H9 (cell line): ENCODE measurements around the gene SLC51A. TPM values are rescaled to one million over a fixed set of nuclear protein-coding genes. Genes with fewer than 3 reads are reported as not detected.

ENCODE experiments used
- DNase-seq: peaks from one replicate; pipeline ENCODE4 v3.0.0-alpha.2; 2017
- H2AFZ ChIP-seq: one replicate; pipeline ENCODE4 v1.6.1; 2013; ENCODE audit warnings: mild to moderate bottlenecking, low read length, control low read depth, moderate library complexity
- H2AK5ac ChIP-seq: 2 replicates; pipeline ENCODE4 v1.6.1; 2013; ENCODE audit warnings: low read length, control low read depth, mixed read lengths; ENCODE audit not compliant: insufficient read length
- H2BK120ac ChIP-seq: one replicate; pipeline ENCODE4 v1.6.1; 2013; ENCODE audit warnings: low read depth, mild to moderate bottlenecking, low read length, control low read depth, inconsistent platforms; ENCODE audit not compliant: poor library complexity, severe bottlenecking
- H2BK12ac ChIP-seq: 2 replicates; pipeline ENCODE4 v1.6.1; 2013; ENCODE audit warnings: low read length, control low read depth, mixed read lengths, low read depth; ENCODE audit not compliant: insufficient read length
- H2BK15ac ChIP-seq: 2 replicates; pipeline ENCODE4 v1.6.1; 2013; ENCODE audit warnings: low read depth, low read length, control low read depth
- H2BK20ac ChIP-seq: one replicate; pipeline ENCODE4 v1.6.1; 2013; ENCODE audit warnings: low read depth, mild to moderate bottlenecking, low read length, control low read depth, inconsistent platforms; ENCODE audit not compliant: poor library complexity, severe bottlenecking
- H2BK5ac ChIP-seq: 2 replicates; pipeline ENCODE4 v1.6.1; 2013; ENCODE audit warnings: low read length, control low read depth, mixed read lengths; ENCODE audit not compliant: insufficient read length
- H3K14ac ChIP-seq: 2 replicates; pipeline ENCODE4 v1.6.1; 2013; ENCODE audit warnings: low read length, control low read depth; ENCODE audit not compliant: insufficient read depth
- H3K18ac ChIP-seq: 2 replicates; pipeline ENCODE4 v1.6.1; 2013; ENCODE audit warnings: low read depth, mild to moderate bottlenecking, mixed read lengths, low read length, control low read depth; ENCODE audit not compliant: insufficient read length
- H3K23ac ChIP-seq: 2 replicates; pipeline ENCODE4 v1.6.1; 2013; ENCODE audit warnings: low read length, control low read depth, mixed read lengths, low read depth; ENCODE audit not compliant: insufficient read length
- H3K23me2 ChIP-seq: 2 replicates; pipeline ENCODE4 v1.6.1; 2013; ENCODE audit warnings: low read depth, mild to moderate bottlenecking, mixed read lengths, low read length, control low read depth; ENCODE audit not compliant: insufficient read length, poor library complexity, severe bottlenecking
- H3K27ac ChIP-seq: 2 replicates; pipeline ENCODE4 v1.5.1; 2013; ENCODE audit warnings: low read length, control low read depth, mixed read lengths, low read depth; ENCODE audit not compliant: insufficient read length
- H3K27me3 ChIP-seq: 2 replicates; pipeline ENCODE4 v1.6.1; 2013; ENCODE audit warnings: low read length, control low read depth, inconsistent platforms; ENCODE audit not compliant: insufficient read depth
- H3K4ac ChIP-seq: 2 replicates; pipeline ENCODE4 v1.6.1; 2013; ENCODE audit warnings: low read depth, mild to moderate bottlenecking, control low read depth, inconsistent platforms, low read length, moderate library complexity
- H3K4me1 ChIP-seq: 2 replicates; pipeline ENCODE4 v1.6.1; 2013; ENCODE audit warnings: low read length, control low read depth, inconsistent platforms; ENCODE audit not compliant: insufficient read depth
- H3K4me2 ChIP-seq: 2 replicates; pipeline ENCODE4 v1.6.1; 2013; ENCODE audit warnings: low read length, control low read depth, mixed read lengths; ENCODE audit not compliant: insufficient read length, insufficient read depth
- H3K56ac ChIP-seq: 2 replicates; pipeline ENCODE4 v1.6.1; 2013; ENCODE audit warnings: low read depth, mild to moderate bottlenecking, mixed read lengths, low read length, control low read depth; ENCODE audit not compliant: insufficient read length
- H3K79me1 ChIP-seq: 2 replicates; pipeline ENCODE4 v1.6.1; 2013; ENCODE audit warnings: low read depth, mild to moderate bottlenecking, moderate library complexity, low read length, control low read depth, inconsistent platforms; ENCODE audit not compliant: insufficient read depth, poor library complexity, severe bottlenecking
- H3K79me2 ChIP-seq: 2 replicates; pipeline ENCODE4 v1.6.1; 2013; ENCODE audit warnings: low read length, control low read depth, inconsistent platforms; ENCODE audit not compliant: insufficient read depth
- H3K9ac ChIP-seq: 2 replicates; pipeline ENCODE4 v1.6.1; 2013; ENCODE audit warnings: low read length, control low read depth, mixed read lengths; ENCODE audit not compliant: insufficient read length; ENCODE audit errors: extremely low read depth
- H3K9me3 ChIP-seq: one replicate; pipeline ENCODE4 v1.6.1; 2013; ENCODE audit warnings: low read depth, low read length, inconsistent platforms; ENCODE audit not compliant: control insufficient read depth
- H3T11ph ChIP-seq: one replicate; pipeline ENCODE4 v1.6.1; 2013; ENCODE audit warnings: mild to moderate bottlenecking, low read length, control low read depth, inconsistent platforms
- H4K20me1 ChIP-seq: one replicate; pipeline ENCODE4 v1.6.1; 2013; ENCODE audit not compliant: control insufficient read depth, insufficient read length, insufficient read depth
- H4K5ac ChIP-seq: 2 replicates; pipeline ENCODE4 v1.6.1; 2013; ENCODE audit warnings: low read depth, mild to moderate bottlenecking, mixed read lengths, low read length, control low read depth; ENCODE audit not compliant: insufficient read length
- H4K8ac ChIP-seq: replicated peaks from 2 replicates; pipeline ENCODE4 v1.6.1; 2013; ENCODE audit warnings: low read length, control low read depth, mixed read lengths, low read depth; ENCODE audit not compliant: insufficient read length
- H4K91ac ChIP-seq: 2 replicates; pipeline ENCODE4 v1.6.1; 2013; ENCODE audit warnings: low read depth, mild to moderate bottlenecking, moderate library complexity, mixed read lengths, low read length, control low read depth; ENCODE audit not compliant: insufficient read length
- H3K27ac Mint-ChIP-seq, 3 experiments: 2 replicates in 2 of 3; 3 replicates in 1 of 3; pipeline ENCODE4 v1.8.0; 2020 to 2021; ENCODE audit warnings: mixed read lengths in 3 of 3, mild to moderate bottlenecking in 1 of 3, moderate library complexity in 1 of 3
- H3K27me3 Mint-ChIP-seq: 2 replicates; pipeline ENCODE4 v1.8.0; 2021; ENCODE audit warnings: low read depth, mild to moderate bottlenecking, moderate library complexity, mixed read lengths
- H3K36me3 Mint-ChIP-seq, 3 experiments: 2 replicates in 2 of 3; 3 replicates in 1 of 3; pipeline ENCODE4 v1.8.0; 2020 to 2021; ENCODE audit warnings: low read depth in 3 of 3, mixed read lengths in 3 of 3; ENCODE audit not compliant: insufficient read depth in 1 of 3
- H3K4me1 Mint-ChIP-seq, 2 experiments: 2 replicates each; pipeline ENCODE4 v1.8.0; 2020; ENCODE audit warnings: mixed read lengths in 2 of 2
- H3K4me3 Mint-ChIP-seq, 2 experiments: 2 replicates in 1 of 2; 3 replicates in 1 of 2; pipeline ENCODE4 v1.8.0; 2020 to 2021; ENCODE audit warnings: mild to moderate bottlenecking in 2 of 2, mixed read lengths in 2 of 2, moderate library complexity in 1 of 2
- H3K9me3 Mint-ChIP-seq, 2 experiments: 2 replicates in 1 of 2; 3 replicates in 1 of 2; pipeline ENCODE4 v1.8.0; 2020; ENCODE audit warnings: mild to moderate bottlenecking in 2 of 2, mixed read lengths in 2 of 2, moderate library complexity in 1 of 2
- WGBS: extraction: QIAGEN DNeasy Blood & Tissue Kit; methylation state at CpG from one replicate; pipeline ENCODE4 v1.1.7; 2013; ENCODE audit warnings: missing lambda C conversion rate, low lambda C conversion rate, mixed read lengths; ENCODE audit not compliant: insufficient read length; ENCODE audit errors: extremely low coverage; 5-methylcytosine and 5-hydroxymethylcytosine counted together
- total RNA-seq: library from RNA; stranded (reverse); gene quantifications from 2 replicates; pipeline ENCODE4 v1.2.1, GENCODE V29; 2021
- TF ChIP-seq, protein P1 (sequence below): fragments of 200-600 bp; sonication (generic); conservative IDR thresholded peaks from 3 replicates; pipeline ENCODE4 v1.8.0; 2021; ENCODE audit warnings: antibody characterized with exemption, mild to moderate bottlenecking

The SLC51A gene
- total RNA-seq, 1 experiment from 2014 or later: 5.6 TPM

DNA sequence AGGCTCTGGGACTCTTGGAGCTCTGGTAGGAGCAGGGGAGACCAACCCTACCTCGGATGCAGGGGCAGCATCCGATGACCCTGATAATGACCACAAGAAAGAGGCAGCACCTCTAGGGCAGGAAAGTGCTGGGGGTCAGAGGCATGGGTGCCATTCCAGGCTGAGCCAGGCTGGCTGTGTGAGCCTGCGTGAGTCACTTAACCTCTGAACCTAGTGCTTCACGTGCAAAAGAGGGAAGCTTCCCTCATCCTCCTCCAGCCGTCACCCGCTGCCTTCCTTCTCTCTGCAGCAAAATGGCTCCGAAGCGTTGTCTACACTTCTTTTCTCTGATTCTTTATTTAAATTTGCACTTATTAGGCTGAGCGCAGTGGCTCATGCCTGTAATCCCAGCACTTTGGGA is 40.6 kb upstream of the SLC51A start:
- Histone ChIP-seq H3K79me2 (no peaks in the 10 kb centered on the region), H3K9me3 (no peaks in the 10 kb centered on the region), H3K27me3 (no peaks in the 10 kb centered on the region), H3K56ac (no peak overlapping the region), H3K18ac (no peak overlapping the region), H3K14ac (no peak overlapping the region), H4K20me1 (no peaks in the 10 kb centered on the region), H3K27ac (no peak overlapping the region), H3K9ac (no peak overlapping the region), H2AK5ac (no peak overlapping the region), H3K4me2 (no peak overlapping the region), H4K8ac (no peak overlapping the region), H3T11ph (no peak overlapping the region), H2BK12ac (no peak overlapping the region), H3K4me1 (no peaks in the 10 kb centered on the region; the same call in 1 of the 2 replicates), H3K79me1 (no peaks in the 10 kb centered on the region), H4K5ac (no peak overlapping the region), H2BK15ac (no peak overlapping the region), H3K4ac (no peak overlapping the region), H2BK120ac (no peak overlapping the region), H3K23ac (no peak overlapping the region), H4K91ac (no peak overlapping the region), H2BK5ac (no peak overlapping the region), H3K23me2 (no peaks in the 10 kb centered on the region), H2BK20ac (no peak overlapping the region), H2AFZ (no peak overlapping the region)
- H3K27me3 Mint-ChIP-seq: no peaks in the 10 kb centered on the region
- DNase-seq: no peak
- H3K4me1 Mint-ChIP-seq: peaks cover 20 to 24% of the 10 kb centered on the region in 2 experiments
- peak overlapping the region in 1 of 3 experiments; percentile 5; a peak in 2 of 7 replicates for H3K27ac Mint-ChIP-seq
- H3K9me3 Mint-ChIP-seq: peaks cover 0 to 4% of the 10 kb centered on the region in 2 experiments; a peak in 1 of 5 replicates
- no CpG with 5 or more reads among the region's 9 CpGs for WGBS
- H3K4me3 Mint-ChIP-seq: no peak overlapping the region
- H3K36me3 Mint-ChIP-seq: no peaks in the 10 kb centered on the region
- TF ChIP-seq, protein P1, sequence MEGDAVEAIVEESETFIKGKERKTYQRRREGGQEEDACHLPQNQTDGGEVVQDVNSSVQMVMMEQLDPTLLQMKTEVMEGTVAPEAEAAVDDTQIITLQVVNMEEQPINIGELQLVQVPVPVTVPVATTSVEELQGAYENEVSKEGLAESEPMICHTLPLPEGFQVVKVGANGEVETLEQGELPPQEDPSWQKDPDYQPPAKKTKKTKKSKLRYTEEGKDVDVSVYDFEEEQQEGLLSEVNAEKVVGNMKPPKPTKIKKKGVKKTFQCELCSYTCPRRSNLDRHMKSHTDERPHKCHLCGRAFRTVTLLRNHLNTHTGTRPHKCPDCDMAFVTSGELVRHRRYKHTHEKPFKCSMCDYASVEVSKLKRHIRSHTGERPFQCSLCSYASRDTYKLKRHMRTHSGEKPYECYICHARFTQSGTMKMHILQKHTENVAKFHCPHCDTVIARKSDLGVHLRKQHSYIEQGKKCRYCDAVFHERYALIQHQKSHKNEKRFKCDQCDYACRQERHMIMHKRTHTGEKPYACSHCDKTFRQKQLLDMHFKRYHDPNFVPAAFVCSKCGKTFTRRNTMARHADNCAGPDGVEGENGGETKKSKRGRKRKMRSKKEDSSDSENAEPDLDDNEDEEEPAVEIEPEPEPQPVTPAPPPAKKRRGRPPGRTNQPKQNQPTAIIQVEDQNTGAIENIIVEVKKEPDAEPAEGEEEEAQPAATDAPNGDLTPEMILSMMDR: no peak
